NCI-H526 treated with DMSO at 0.1 percent for 48 hours (cell line): ENCODE results near the gene MYCBPAP.

Experiments
- DNase-seq: peaks from one replicate; lab custom pipeline; 2025; lab: John Stamatoyannopoulos, UW

The MYCBPAP gene

GRCh38 chr17:50558091-50558490 is 49.9 kb downstream of the MYCBPAP start:
- no peak for DNase-seq

- no peak for DNase-seq
These were observed 50.3 kb downstream of the MYCBPAP start for GRCh38 chr17:50558581-50558940.

GRCh38 chr17:50558941-50559614 is 50.8 kb downstream of the MYCBPAP start:
- peak; percentile 79 for DNase-seq

GRCh38 chr17:50559674-50560184 is 51.5 kb downstream of the MYCBPAP start:
- no peak for DNase-seq

GRCh38 chr17:50560185-50560824 is 52.1 kb downstream of the MYCBPAP start, which contains the start of gene CACNA1G:
Gene CACNA1G, plus strand, starts transcription at chr17:50560715. Its CDS starts 745 bp downstream, at chr17:50561460.
- DNase-seq = peak; percentile 81

- DNase-seq = no peak
These were observed 52.9 kb downstream of the MYCBPAP start for GRCh38 chr17:50560931-50561745.

GRCh38 chr17:50561746-50562141 is 53.5 kb downstream of the MYCBPAP start:
- no peak for DNase-seq

GRCh38 chr17:50562242-50563091 is 54.2 kb downstream of the MYCBPAP start:
- no peak for DNase-seq

- no peak for DNase-seq
These were observed 54.9 kb downstream of the MYCBPAP start for GRCh38 chr17:50563092-50563511.

GRCh38 chr17:50564916-50565315 is 56.7 kb downstream of the MYCBPAP start:
- no peak for DNase-seq

GRCh38 chr17:50565402-50566350 is 57.4 kb downstream of the MYCBPAP start:
- no peak for DNase-seq

GRCh38 chr17:50566886-50567285 is 58.6 kb downstream of the MYCBPAP start:
- no peak for DNase-seq

GRCh38 chr17:50568659-50569058 is 60.4 kb downstream of the MYCBPAP start:
- no peak for DNase-seq

GRCh38 chr17:50569592-50569991 is 61.4 kb downstream of the MYCBPAP start:
- no peak for DNase-seq

GRCh38 chr17:50570032-50570431 is 61.8 kb downstream of the MYCBPAP start:
- no peak for DNase-seq

- DNase-seq = no peak
These were observed 62.3 kb downstream of the MYCBPAP start for GRCh38 chr17:50570528-50570927.

- DNase-seq = no peak
These were observed 63.4 kb downstream of the MYCBPAP start for GRCh38 chr17:50571681-50572080.

GRCh38 chr17:50572541-50572940 is 64.3 kb downstream of the MYCBPAP start:
- DNase-seq = no peak

GRCh38 chr17:50573866-50574611 is 65.8 kb downstream of the MYCBPAP start:
- no peak for DNase-seq
